Measurements from ENCODE around the gene GALNT2.

- TF ChIP-seq POLR2A (IDR thresholded peaks at IDR 0.05; ENCODE audit: low read depth, low read length), result no peak
- TF ChIP-seq SPI1 (IDR thresholded peaks at IDR 0.05; ENCODE audit: low read depth, low read length), result no peak
- TF ChIP-seq TAF1 (IDR thresholded peaks at IDR 0.05; ENCODE audit: low read depth, low read length), result no peak
- TF ChIP-seq POLR2AphosphoS5 (IDR thresholded peaks at IDR 0.05; ENCODE audit: low read depth, low read length), result no peak
- TF ChIP-seq PAX5 (IDR thresholded peaks at IDR 0.05; ENCODE audit: insufficient read depth, low read length, severe bottlenecking), result no peak
Observed at GRCh38 chr1:230077011-230077410, 10.0 kb downstream of the GALNT2 start.
